Measurements from ENCODE around the gene DIP2C. TPM values are rescaled to one million over a fixed set of nuclear protein-coding genes. Genes with fewer than 3 reads are reported as not detected.

The DIP2C gene
- total and polyA plus RNA-seq, 3 experiments from 2014 or later: 0.44 to 1.1 (median 0.55) TPM

DNA sequence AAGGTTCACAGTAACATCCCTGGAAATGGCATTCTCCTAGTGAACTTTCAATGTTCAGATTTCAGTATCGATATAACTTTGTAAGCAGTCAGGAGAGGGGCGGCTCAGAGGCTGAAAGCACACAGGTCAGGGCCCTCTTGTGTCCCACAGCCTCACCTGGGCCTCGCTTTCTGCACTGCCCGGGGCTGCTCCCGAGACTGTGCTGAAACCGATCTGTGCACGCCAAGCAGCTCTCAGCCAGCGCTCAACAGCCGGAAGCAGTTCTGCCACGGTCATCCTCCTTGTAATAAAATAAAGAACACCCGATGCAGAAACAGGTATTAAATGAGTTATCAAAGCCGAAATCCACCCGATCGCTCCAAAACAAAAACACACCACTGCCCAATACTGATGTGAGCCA, 106.0 kb downstream of the DIP2C start:
- no peaks in the 10 kb centered on the region for H3K36me3 Mint-ChIP-seq
- ChIA-PET POLR2A (no interaction called here), CTCF (no interaction called here)
- no peaks in the 10 kb centered on the region for H3K9me3 Mint-ChIP-seq
- no peak overlapping the region for H3K4me3 Mint-ChIP-seq
- Histone ChIP-seq H3K27me3 (ENCODE audit: insufficient read depth, low read length, poor library complexity, severe bottlenecking) (no peaks in the 10 kb centered on the region), H3K36me3 (ENCODE audit: insufficient read depth, low read length) (no peaks in the 10 kb centered on the region), H3K9me3 (ENCODE audit: low read length) (no peaks in the 10 kb centered on the region), H3K27ac (ENCODE audit: low read depth, low read length) (no peak overlapping the region), H3K4me1 (ENCODE audit: insufficient read depth, low read length) (no peaks in the 10 kb centered on the region), H3K4me3 (ENCODE audit: low read length) (no peak overlapping the region)
- no peak for DNase-seq
- no peaks in the 10 kb centered on the region for H3K4me1 Mint-ChIP-seq
- H3K27ac Mint-ChIP-seq: no peak overlapping the region
- peaks cover 5 to 9% of the 10 kb centered on the region in 2 donors for H3K27me3 Mint-ChIP-seq

DNA sequence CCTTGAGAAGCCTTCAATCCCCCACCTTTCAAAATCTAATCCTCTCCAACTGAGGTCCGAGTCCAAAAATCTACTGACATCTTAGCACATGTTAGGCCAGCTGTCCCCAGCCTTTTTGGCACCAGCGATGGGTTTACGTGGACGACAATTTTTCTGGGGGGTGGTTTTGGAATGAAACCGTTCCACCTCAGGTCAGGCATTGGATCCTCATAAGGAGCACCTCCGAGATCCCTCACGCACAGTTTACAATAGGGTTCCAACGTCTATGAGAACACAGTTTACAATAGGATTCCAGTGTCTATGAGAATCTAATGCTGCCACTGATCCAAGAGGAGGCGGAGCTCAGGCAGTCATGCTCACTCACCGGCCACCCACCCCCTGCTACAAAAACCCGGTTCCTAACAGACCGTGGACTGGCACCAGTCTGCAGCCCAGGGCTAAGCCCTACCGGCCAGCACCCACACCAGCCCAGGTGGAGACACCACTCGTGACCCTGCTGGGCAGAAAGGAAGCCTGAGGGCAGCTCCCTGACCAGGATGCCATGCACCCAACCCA, 107.6 kb downstream of the DIP2C start:
- Mint-ChIP-seq H3K9me3 (no peaks in the 10 kb centered on the region), H3K4me1 (no peaks in the 10 kb centered on the region), H3K4me3 (no peak overlapping the region), H3K27ac (no peak overlapping the region), H3K27me3 (peaks cover 5 to 9% of the 10 kb centered on the region in 2 donors), H3K36me3 (no peaks in the 10 kb centered on the region)
- CTCF ChIA-PET: no interaction called here
- no peaks in the 10 kb centered on the region for H3K4me1 ChIP-seq (ENCODE audit: insufficient read depth, low read length)
- no peak overlapping the region for H3K27ac ChIP-seq (ENCODE audit: low read depth, low read length)
- DNase-seq: no peak
- H3K9me3 ChIP-seq (ENCODE audit: low read length): no peaks in the 10 kb centered on the region
- POLR2A ChIA-PET: no interaction called here
- H3K36me3 ChIP-seq (ENCODE audit: insufficient read depth, low read length): no peaks in the 10 kb centered on the region
- no peak overlapping the region for H3K4me3 ChIP-seq (ENCODE audit: low read length)
- no peaks in the 10 kb centered on the region for H3K27me3 ChIP-seq (ENCODE audit: insufficient read depth, low read length, poor library complexity, severe bottlenecking)

DNA sequence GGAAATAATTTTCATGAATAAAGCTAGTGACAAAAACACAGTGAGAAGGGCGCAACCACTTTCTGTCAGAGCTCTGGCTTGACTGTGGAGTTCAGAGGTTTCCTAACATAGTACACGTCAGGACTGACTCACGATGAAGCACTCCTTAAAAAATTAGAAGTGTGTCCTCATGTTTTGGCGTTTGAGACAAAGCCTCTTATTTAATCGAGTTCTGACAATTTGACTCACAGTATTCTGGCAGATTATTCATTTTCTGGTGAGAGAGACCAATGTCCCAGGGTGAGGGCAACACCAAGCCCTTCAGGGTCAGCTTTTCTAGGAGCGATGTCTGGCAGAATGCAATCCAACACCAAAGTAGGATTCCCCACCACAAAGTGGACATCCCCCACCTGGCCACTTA, 108.7 kb downstream of the DIP2C start:
- H3K4me3 Mint-ChIP-seq: no peak overlapping the region
- H3K9me3 Mint-ChIP-seq: no peaks in the 10 kb centered on the region
- Histone ChIP-seq H3K9me3 (ENCODE audit: low read length) (no peaks in the 10 kb centered on the region), H3K4me1 (ENCODE audit: insufficient read depth, low read length) (no peaks in the 10 kb centered on the region), H3K4me3 (ENCODE audit: low read length) (no peak overlapping the region), H3K27ac (ENCODE audit: low read depth, low read length) (no peak overlapping the region), H3K36me3 (ENCODE audit: insufficient read depth, low read length) (no peaks in the 10 kb centered on the region), H3K27me3 (ENCODE audit: insufficient read depth, low read length, poor library complexity, severe bottlenecking) (no peaks in the 10 kb centered on the region)
- ChIA-PET CTCF (no interaction called here), POLR2A (no interaction called here)
- H3K4me1 Mint-ChIP-seq: no peaks in the 10 kb centered on the region
- no peak overlapping the region for H3K27ac Mint-ChIP-seq
- no peak for DNase-seq
- H3K27me3 Mint-ChIP-seq: peaks cover 3 to 5% of the 10 kb centered on the region in 2 donors
- no peaks in the 10 kb centered on the region for H3K36me3 Mint-ChIP-seq

DNA sequence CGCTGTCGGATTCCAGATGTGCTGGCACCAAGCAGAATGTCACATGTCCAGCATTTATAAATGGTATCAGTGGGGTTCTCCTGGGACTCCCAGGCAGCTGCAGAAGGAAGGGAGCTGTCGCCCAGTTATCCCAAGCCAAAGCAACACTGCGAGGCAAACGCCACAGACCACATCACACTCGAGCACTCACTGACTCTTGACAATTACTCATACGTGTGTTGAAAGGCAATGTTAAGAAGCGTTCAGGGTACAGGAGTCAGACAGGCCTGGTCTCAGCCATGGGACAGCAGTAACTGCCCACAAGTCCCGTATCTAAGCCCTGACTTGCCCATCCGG, 113.4 kb downstream of the DIP2C start:
- Mint-ChIP-seq H3K4me3 (no peak overlapping the region), H3K9me3 (no peaks in the 10 kb centered on the region), H3K27ac (no peak overlapping the region), H3K36me3 (no peaks in the 10 kb centered on the region), H3K27me3 (peaks cover 16 to 39% of the 10 kb centered on the region in 2 donors), H3K4me1 (no peaks in the 10 kb centered on the region)
- Histone ChIP-seq H3K4me3 (ENCODE audit: low read length) (no peak overlapping the region), H3K27ac (ENCODE audit: low read depth, low read length) (no peak overlapping the region), H3K4me1 (ENCODE audit: insufficient read depth, low read length) (no peaks in the 10 kb centered on the region), H3K36me3 (ENCODE audit: insufficient read depth, low read length) (no peaks in the 10 kb centered on the region), H3K9me3 (ENCODE audit: low read length) (no peaks in the 10 kb centered on the region), H3K27me3 (ENCODE audit: insufficient read depth, low read length, poor library complexity, severe bottlenecking) (no peaks in the 10 kb centered on the region)
- DNase-seq: no peak
- POLR2A ChIA-PET: no interaction called here
- CTCF ChIA-PET: no interaction called here

DNA sequence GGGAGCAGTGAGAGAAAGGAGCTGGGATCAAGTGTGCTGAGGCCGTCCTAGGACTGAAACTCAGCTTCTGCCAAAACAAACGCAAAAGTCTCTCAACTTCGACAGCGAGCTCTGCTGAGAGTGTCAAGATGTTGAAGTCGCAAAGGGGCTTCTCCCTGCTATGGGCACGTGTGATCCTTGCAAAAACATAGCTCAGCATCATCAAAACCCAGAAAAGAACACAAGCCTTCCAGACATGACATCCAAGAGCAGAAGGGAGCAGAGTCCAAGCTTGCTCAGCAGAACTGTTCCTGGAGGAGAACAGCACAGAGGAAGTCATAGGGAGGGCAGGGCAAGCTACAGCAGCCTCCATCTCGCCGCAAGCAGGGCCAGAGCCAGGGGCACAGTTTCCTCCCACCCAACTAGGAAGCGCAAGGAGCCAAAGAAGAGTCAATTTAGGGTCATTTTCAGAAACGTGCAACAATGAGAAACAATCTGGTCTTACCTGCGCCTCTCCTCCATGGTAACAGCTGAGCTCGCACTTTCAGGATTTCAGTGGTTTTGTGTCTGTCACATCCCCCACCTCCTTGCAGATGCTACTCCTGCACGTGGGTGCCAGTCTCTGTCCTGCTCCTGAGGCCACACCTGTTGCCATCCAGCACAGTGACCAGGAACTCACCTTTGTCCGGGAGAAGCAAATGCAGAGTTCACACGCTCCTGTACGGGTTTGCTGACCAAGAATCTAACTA, 113.9 kb downstream of the DIP2C start:
- Histone ChIP-seq H3K36me3 (ENCODE audit: insufficient read depth, low read length) (no peaks in the 10 kb centered on the region), H3K4me1 (ENCODE audit: insufficient read depth, low read length) (no peaks in the 10 kb centered on the region), H3K27me3 (ENCODE audit: insufficient read depth, low read length, poor library complexity, severe bottlenecking) (no peaks in the 10 kb centered on the region), H3K4me3 (ENCODE audit: low read length) (no peak overlapping the region), H3K27ac (ENCODE audit: low read depth, low read length) (no peak overlapping the region), H3K9me3 (ENCODE audit: low read length) (no peaks in the 10 kb centered on the region)
- H3K4me1 Mint-ChIP-seq: no peaks in the 10 kb centered on the region
- POLR2A ChIA-PET: no interaction called here
- peak overlapping the region in 1 of 8 donors; percentile 48 for H3K27ac Mint-ChIP-seq
- CTCF ChIA-PET: no interaction called here
- H3K4me3 Mint-ChIP-seq: peak overlapping the region in 1 of 7 donors; percentile 87
- no peak for DNase-seq
- H3K9me3 Mint-ChIP-seq: peaks cover 0 to under 1% (median 0%) of the 10 kb centered on the region in 5 donors
- H3K27me3 Mint-ChIP-seq: peaks cover 16 to 41% of the 10 kb centered on the region in 2 donors
- peaks cover 0 to under 1% (median 0%) of the 10 kb centered on the region in 3 donors for H3K36me3 Mint-ChIP-seq

DNA sequence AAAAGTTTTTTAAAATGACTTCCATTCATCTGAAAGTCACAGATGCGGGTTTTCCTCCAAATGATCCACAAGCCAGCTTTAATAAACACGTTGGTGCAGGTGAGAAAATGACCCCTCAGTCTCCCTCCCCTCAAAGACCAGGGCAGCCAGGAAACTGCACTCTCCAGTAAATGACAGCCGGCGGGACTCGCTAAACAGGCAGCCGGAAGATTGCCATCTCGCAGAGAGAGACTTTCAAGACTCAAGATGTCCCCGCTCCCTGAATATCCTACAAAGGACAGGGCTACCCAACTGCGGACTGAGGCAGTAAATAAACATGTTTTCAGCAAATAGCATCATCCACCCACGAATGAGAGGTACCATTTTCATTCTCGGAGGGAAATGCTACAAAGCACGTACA, 116.8 kb downstream of the DIP2C start:
- no peaks in the 10 kb centered on the region for H3K4me1 ChIP-seq (ENCODE audit: insufficient read depth, low read length)
- DNase-seq: no peak
- H3K36me3 ChIP-seq (ENCODE audit: insufficient read depth, low read length): no peaks in the 10 kb centered on the region
- CTCF ChIA-PET: no interaction called here
- Mint-ChIP-seq H3K4me3 (no peak overlapping the region), H3K4me1 (no peaks in the 10 kb centered on the region), H3K36me3 (peaks cover 0 to 5% (median 0%) of the 10 kb centered on the region in 3 donors), H3K9me3 (peaks cover 0 to 7% (median 6%) of the 10 kb centered on the region in 5 donors), H3K27ac (no peak overlapping the region), H3K27me3 (peaks cover 22 to 58% of the 10 kb centered on the region in 2 donors)
- H3K9me3 ChIP-seq (ENCODE audit: low read length): no peaks in the 10 kb centered on the region
- H3K4me3 ChIP-seq (ENCODE audit: low read length): no peak overlapping the region
- H3K27me3 ChIP-seq (ENCODE audit: insufficient read depth, low read length, poor library complexity, severe bottlenecking): no peaks in the 10 kb centered on the region
- POLR2A ChIA-PET: no interaction called here
- no peak overlapping the region for H3K27ac ChIP-seq (ENCODE audit: low read depth, low read length)

DNA sequence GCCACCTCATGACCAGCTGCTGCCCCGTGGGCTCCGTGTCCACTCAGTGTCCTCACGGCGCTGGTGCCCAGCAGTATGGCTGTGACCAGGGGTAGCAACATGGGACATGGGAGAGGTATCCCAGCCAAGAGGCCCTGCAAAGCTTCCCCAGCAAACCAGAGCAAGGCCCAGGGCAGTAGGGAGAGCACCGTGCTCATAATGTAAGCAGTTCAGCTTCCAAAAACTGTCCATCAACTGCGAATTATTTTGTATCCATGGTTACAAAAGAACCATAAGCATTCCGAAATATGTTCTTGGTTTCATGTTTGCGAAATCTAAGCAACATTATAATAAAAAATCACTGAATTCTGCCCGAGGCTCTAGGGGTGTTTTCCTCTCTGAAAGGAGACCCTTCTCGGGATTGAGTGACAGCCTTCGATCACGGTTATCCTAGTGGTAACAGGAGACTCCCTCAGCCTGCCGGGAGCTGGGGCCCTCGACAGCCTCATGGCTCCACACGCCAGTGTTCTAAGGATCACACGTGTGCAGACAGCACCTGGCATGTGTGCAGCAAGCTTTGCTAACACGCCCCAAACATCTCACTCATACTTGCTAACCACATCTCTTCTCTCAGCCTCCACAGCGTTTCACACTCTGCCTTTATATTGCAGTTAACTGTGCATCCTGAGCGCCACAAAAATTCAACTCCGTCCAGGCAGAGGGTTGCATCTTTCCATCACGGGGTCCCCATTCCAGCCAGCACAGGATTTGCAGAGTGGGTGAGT, 117.6 kb downstream of the DIP2C start:
- no peak overlapping the region for H3K27ac ChIP-seq (ENCODE audit: low read depth, low read length)

DNA sequence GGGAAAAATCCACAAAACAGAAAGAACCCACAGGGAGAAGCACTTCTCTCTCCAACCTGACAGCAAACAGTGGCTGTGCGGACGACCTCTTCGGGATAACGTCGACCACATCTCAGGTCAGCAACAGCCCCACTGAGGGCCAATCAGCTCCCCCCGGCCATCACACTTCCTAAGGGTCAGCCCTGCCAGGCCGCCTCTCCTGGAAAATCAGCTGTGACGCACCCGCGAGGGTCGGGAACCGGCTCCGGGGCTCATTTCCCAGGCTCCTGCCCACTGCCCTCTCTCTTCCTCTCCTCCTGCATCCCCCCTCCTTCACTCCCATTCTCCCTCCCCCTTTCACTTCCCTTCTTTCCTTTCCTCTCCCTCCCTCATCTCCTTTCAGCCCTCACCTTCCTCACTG, 118.3 kb downstream of the DIP2C start:
- Histone ChIP-seq H3K36me3 (ENCODE audit: insufficient read depth, low read length) (no peaks in the 10 kb centered on the region), H3K4me1 (ENCODE audit: insufficient read depth, low read length) (no peaks in the 10 kb centered on the region), H3K9me3 (ENCODE audit: low read length) (no peaks in the 10 kb centered on the region), H3K4me3 (ENCODE audit: low read length) (no peak overlapping the region), H3K27me3 (ENCODE audit: insufficient read depth, low read length, poor library complexity, severe bottlenecking) (no peaks in the 10 kb centered on the region), H3K27ac (ENCODE audit: low read depth, low read length) (no peak overlapping the region)
- H3K9me3 Mint-ChIP-seq: peaks cover 0 to 7% (median 6%) of the 10 kb centered on the region in 5 donors
- H3K36me3 Mint-ChIP-seq: peaks cover 0 to 5% (median 0%) of the 10 kb centered on the region in 3 donors
- H3K27ac Mint-ChIP-seq: no peak overlapping the region
- ChIA-PET CTCF (no interaction called here), POLR2A (no interaction called here)
- peaks cover 27 to 64% of the 10 kb centered on the region in 2 donors for H3K27me3 Mint-ChIP-seq
- DNase-seq: no peak
- no peaks in the 10 kb centered on the region for H3K4me1 Mint-ChIP-seq
- H3K4me3 Mint-ChIP-seq: no peak overlapping the region

More for the DNA sequence above, 117.6 kb downstream of the DIP2C start:
- peaks cover 0 to 7% (median 6%) of the 10 kb centered on the region in 5 donors for H3K9me3 Mint-ChIP-seq
- no peaks in the 10 kb centered on the region for H3K27me3 ChIP-seq (ENCODE audit: insufficient read depth, low read length, poor library complexity, severe bottlenecking)
- peaks cover 22 to 59% of the 10 kb centered on the region in 2 donors for H3K27me3 Mint-ChIP-seq
- no peaks in the 10 kb centered on the region for H3K4me1 Mint-ChIP-seq
- ChIA-PET POLR2A (no interaction called here), CTCF (no interaction called here)
- H3K27ac Mint-ChIP-seq: peak overlapping the region in 1 of 8 donors; percentile 33
- H3K4me3 ChIP-seq (ENCODE audit: low read length): no peak overlapping the region
- H3K4me1 ChIP-seq (ENCODE audit: insufficient read depth, low read length): no peaks in the 10 kb centered on the region
- H3K36me3 ChIP-seq (ENCODE audit: insufficient read depth, low read length): no peaks in the 10 kb centered on the region
- no peak overlapping the region for H3K4me3 Mint-ChIP-seq
- peaks cover 0 to 5% (median 0%) of the 10 kb centered on the region in 3 donors for H3K36me3 Mint-ChIP-seq
- DNase-seq: no peak
- H3K9me3 ChIP-seq (ENCODE audit: low read length): no peaks in the 10 kb centered on the region

All from CD8-positive, alpha-beta memory T cell (primary cell).